Activated CD8-positive, alpha-beta memory T cell treated with anti-CD3 and anti-CD28 coated beads, Interleukin-2, amount 50 U/mL, for 48 hours (primary cell): ENCODE results near the gene PRDM8.

Source experiments
- DNase-seq: peaks from one replicate; pipeline ENCODE4 v3.0.0-alpha.2; 2020

Gene PRDM8

GRCh38 chr4:80184053-80184824 is 13.1 kb upstream of the PRDM8 start:
- peak; percentile 97 for DNase-seq

- DNase-seq, result no peak
These were observed 12.2 kb upstream of the PRDM8 start for GRCh38 chr4:80184825-80185756.

GRCh38 chr4:80185787-80186548 is 11.3 kb upstream of the PRDM8 start:
- DNase-seq, result no peak

GRCh38 chr4:80186676-80187075 is 10.6 kb upstream of the PRDM8 start:
- no peak for DNase-seq

- no peak for DNase-seq
These were observed 9.6 kb upstream of the PRDM8 start for GRCh38 chr4:80187677-80188076.

- DNase-seq, result no peak
These were observed 8.9 kb upstream of the PRDM8 start for GRCh38 chr4:80188457-80188800.

GRCh38 chr4:80188801-80189458 is 8.4 kb upstream of the PRDM8 start:
- DNase-seq, result no peak

GRCh38 chr4:80189581-80189955 is 7.7 kb upstream of the PRDM8 start:
- no peak for DNase-seq

- DNase-seq, result no peak
These were observed 7.2 kb upstream of the PRDM8 start for GRCh38 chr4:80189956-80190677.

GRCh38 chr4:80192252-80192866 is 4.9 kb upstream of the PRDM8 start:
- DNase-seq, result no peak

GRCh38 chr4:80192937-80193336 is 4.4 kb upstream of the PRDM8 start:
- DNase-seq, result no peak

- no peak for DNase-seq
These were observed 1.7 kb upstream of the PRDM8 start for GRCh38 chr4:80195441-80196140.

- no peak for DNase-seq
These were observed 913 bp upstream of the PRDM8 start for GRCh38 chr4:80196259-80196921.

- DNase-seq, result no peak
These were observed 518 bp downstream of the PRDM8 start for GRCh38 chr4:80197601-80198440.

GRCh38 chr4:80198441-80198837 is 1.1 kb downstream of the PRDM8 start:
- no peak for DNase-seq

GRCh38 chr4:80199004-80199560 is 1.8 kb downstream of the PRDM8 start:
- DNase-seq, result no peak

- DNase-seq, result no peak
These were observed 2.6 kb downstream of the PRDM8 start for GRCh38 chr4:80199947-80200346.

GRCh38 chr4:80201252-80202151 is 4.2 kb downstream of the PRDM8 start:
- no peak for DNase-seq
